Midbrain (tissue), 1 donor: ENCODE results near the gene ART3.

ENCODE experiments used
- DNase-seq: peaks from one replicate; lab custom pipeline; 2025; lab: John Stamatoyannopoulos, UW

ART3 gene

DNA sequence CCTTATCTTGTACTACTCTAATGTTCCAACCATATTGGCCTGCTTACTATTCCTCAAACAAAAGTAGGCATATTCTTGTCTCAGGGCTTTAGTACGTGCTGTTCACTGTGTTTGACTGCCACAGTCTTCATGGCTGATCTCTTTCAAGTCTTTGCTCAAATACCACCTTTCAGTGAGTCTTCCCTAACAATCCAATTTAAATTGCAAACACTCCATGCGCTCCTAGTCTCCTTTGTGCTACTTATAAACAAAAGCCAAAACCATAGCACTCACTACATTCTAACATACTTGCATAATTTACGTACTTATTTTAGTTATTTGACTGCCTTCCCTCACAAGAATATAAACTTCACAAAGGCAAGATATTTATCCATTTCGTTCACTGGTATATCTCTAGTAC is 1.7 kb upstream of the ART3 start:
- DNase-seq = no peak

DNA sequence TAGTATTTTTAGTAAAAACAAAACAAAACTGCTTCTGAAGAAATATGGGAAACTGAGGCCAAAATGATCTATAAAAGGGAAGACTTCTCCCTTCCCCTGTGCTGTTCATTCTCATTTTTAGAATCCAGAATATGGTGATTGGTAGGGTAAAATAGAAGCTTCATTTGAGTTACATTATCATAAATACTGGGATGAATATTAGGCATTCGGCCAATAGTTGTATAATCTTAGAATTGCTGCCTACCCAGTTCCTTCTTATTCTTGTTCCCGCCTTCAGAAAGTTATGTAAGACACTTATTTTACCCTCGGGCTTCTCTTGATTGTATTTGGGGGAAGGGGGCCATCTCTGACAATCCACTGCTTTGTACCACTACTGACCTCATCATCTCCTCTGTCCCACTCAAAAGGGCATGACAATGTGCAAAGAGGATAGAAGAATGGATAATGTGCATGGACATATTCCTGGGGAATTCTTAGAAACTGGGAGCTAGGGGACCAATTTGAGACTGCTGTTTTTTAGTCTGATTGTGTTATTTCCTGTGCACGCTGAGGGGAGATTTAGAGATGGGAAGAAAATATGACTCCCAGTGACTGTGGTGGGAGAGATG is 588 bp downstream of the ART3 start:
- DNase-seq = no peak

DNA sequence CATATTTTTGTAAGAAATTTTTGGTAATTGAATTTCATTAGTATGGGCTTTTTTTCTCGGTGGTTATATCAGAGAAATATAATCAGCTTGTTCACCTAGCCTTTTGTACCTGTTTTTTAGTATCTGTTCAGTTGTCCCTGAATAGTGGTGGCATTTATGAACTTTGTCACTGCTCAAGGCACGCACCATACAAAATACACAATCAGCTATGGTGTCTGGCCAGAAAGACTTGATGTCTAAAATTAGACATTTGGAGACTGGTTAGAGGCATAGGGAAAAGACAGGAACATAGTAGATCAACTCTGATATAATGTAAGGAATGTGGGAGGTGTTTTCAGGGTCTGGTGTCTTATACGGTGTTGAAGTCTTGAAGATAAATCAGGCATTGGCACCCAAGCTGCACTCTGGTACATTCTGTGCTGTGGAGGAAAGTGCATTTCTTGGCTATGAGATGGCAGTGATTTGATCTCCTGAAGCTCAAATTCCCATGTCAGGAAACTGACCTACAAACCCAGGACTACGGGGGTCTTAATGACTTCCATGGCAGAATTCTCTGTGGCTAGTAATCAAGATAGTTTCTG is 3.6 kb downstream of the ART3 start:
- no peak for DNase-seq

DNA sequence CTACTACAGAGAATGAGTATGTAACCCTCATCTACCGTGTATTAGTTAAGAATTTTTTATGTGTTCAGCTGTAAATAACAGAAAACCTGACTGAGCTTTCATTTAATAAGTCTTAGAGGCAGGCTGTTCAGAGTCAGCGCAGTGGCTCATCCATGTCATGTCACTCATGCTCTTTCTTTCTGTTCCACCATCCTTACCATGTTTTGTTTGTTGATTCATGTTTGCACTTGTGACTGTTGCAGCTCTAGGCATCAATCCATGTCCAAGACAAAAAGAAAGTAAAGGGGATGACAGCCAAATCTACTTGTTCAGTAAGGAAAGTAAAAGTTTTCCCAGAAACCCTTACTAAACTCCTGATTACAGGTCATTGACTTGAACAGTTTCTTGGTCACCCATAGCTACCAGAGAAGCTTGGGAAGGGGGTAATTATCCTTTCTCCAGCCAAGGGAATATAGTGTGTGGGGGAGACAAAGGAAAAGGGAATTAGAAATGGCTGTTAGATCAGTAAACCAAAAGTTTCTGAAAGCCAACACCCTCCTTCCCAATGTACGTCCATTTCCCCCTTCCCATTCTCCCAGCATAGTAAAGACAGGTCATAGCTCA is 9.0 kb downstream of the ART3 start:
- DNase-seq = no peak

DNA sequence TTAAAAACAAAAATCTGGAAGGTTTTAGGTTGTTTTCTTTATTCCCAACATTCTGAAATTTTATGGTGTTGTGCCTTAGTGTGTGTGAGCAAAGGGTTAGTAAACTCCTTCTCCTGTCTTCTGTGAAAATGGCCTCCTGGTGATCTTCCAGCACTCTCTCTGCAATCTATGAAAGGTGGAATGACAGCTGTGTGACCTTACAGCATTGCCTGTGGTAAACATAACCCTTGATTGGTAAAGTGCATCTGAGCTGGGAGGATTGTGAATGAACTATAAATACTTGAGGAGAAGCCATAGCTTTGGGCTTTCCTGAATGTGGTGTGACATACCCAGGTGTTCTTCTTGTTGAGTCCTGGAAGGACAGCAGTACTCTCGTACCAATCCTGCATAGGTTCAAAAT is 10.0 kb downstream of the ART3 start:
- DNase-seq = no peak

DNA sequence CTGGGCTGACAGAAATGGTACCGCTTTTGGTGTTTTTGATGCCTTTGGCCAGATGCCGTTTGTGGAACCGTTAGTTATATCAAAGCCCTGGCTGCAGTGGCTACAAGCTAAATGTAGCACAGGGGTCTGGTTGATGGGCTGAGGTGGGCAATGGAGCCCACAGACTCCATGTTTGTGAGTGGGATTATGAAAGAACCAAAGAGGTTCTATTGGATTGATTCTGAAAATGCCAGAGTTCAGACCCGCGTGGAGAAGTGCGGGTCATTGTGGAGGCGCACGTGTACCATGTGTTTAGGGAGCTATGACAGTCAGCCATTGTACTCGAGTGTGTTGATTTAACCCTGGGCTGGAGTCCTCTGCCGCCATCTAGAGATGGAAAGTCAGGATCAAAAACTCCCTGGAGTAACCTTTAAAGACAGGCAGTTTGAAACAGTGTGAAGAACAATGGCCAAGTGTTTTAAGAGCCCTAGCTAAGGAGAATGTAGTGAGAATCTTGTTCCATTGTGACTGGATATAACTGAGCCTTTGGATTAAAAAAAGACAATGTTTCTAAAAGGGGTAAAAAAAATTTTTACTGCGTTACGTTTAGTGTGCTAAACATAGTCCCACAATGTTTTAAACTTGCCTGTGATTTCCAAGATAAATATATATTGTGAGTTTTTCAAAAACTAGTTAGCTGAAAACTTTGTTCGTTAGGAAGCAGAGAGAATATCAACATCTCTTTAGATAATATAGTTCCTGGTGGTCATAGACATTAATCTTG is 12.7 kb downstream of the ART3 start:
- peak; percentile 84 for DNase-seq

DNA sequence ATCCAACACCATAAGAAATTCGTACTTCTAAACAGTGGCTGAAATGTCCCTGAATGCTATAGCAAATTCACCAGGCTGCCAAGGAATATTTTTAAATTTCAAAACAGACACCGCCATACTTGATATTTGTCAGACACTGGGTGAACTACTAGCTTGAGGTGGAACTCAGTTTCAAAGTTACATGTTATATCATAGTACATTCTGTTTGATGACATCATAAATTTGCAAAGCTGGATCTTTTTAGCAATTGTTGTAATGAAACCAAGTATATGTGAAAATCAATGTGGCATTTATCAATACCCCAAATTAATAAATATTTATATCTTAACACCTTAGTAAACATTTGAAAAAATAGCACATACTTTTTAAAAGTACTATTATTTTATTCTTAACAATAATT is 14.2 kb downstream of the ART3 start:
- DNase-seq = no peak

DNA sequence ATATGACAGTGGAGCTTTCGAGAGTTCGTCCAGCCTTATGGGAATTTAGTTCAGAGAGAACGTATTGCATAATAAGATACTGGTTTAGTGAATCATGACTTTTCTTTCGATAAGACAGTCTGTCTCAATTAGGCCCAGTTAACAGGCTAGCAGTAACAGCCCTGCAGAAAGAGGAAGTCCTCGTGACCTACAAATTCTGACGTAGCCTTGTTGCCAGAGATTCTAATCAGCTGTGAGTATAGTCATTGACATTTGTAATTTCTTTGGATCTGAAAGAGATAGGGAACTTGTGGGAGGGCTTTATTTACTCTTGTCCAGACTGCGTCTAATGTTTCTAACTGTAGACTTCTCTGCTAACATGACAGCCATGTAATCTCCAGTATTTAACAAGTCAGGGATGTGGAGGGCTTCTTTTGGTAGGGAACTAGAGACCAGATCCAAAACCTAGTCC is 15.8 kb downstream of the ART3 start:
- no peak for DNase-seq

DNA sequence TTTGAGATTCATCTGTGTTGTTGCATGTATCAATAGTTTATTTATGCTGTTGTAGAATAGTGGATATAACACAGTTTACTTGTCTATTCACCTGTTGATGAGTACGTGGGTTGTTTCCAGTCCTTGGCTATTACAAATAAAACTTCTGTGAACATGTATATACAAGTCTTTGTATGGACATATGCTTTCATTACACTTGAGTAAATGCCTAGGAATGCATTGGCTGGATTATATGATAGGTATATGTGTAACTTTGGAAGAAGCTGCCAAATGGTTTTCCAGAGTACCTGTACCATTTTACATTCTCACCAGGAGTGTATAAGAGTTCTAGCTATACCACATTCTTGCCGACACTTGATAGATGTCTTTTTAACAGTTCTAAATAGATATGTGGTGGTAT is 16.5 kb downstream of the ART3 start:
- DNase-seq = no peak

DNA sequence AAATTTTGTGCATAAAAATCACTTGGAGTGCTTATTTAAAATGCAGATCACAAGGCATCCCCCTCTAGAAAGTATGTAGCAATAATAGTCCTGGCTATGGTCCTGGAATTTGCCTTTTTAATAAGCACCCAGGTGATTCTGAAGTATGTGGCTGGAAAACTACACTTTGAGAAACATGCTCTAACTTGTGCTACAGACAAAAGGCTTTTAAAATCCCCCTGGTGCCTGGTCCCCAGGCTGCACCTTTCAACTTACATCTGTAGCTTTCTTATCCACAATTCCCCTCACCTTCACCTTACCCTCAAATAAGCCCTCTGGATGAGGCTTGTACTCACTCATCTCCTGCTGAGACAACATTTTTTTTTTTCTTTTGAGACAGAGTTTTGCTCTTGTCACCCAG is 21.1 kb downstream of the ART3 start:
- no peak for DNase-seq

DNA sequence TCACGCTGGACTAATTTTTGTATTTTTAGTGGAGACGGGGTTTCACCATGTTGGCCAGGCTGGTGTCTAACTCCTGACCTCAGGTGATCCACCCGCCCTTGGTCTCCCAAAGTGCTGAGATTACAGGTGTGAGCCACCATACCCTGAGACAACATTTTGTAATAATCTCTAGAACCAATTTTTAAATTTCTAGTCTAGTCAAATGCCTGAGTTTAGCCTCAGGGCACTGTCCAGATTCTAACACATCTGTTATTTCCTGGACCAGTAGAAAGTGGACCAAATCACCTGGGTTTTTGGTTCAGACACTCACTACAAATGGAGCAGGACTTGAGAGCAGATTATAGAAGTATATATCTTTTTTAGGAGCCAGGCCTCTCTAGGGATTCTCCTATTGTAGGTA is 21.6 kb downstream of the ART3 start:
- no peak for DNase-seq

DNA sequence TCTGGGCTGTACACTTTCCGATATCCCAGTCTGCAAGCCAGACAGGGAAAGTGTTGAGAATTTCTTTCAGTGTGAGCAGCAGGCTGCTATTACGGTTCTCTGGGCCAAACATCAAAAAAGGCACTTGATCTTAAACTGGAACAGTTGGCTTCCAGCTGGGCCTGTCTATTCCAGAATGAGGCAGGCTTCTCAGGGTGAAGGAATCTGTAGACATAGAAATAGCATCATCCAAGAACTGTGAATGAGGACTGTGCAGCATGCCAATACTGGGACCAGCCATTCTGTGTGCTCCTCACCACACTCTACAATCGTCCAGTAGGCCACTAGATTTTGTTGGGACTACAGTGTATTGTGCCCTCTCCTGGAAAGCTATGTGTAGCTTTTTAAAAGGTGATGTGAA is 31.1 kb downstream of the ART3 start:
- DNase-seq = peak; percentile 50

DNA sequence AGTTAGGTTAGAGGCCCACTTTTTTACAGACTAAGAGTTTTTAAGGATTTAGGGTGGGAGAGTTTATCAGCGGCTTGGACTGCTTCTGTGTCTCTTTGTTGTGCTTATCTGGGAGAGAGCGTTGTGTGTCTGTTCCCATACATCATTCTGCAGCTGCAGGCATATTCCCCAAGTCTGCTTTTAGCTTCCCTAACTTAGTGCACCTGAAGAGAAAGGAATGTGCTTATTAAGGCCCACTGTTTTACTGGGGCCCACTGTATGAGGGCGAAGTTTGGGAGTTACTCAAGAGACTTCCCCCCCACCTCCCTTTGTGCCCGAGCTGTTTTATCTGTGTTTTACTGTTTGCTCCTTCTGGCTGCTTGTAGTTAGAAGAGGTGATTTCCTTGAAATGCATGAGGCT is 31.9 kb downstream of the ART3 start:
- no peak for DNase-seq

DNA sequence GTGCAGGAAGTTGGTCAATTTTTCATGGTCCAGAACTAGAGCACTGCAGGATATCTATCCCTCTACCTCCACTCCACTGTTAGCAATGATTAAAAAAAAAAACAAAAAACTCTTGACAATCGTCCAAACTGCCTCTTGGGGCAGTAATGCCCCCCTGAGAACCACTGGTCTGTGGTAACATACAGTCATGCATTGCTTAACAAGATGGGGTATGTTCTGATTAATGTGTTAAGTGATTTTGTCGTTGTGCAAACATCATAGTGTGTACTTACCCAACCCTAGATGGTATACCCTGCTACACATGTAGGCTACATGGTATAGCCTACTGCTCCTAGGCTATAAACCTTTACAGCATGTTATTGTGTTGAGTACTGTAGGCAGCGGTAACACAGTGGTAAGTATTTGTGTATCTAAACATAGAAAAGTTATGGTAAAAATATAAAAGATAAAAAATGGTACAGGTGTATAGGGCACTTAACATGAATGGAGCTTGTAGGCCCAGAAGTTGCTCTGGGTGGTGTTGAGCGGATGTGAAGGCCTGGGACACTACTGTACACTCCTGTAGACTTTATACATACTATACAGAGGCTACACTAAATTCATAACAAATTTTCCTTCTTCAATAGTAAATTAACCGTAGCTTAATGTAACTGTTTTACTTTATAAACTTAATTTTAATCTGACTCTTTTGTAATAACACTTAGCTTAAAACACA is 34.1 kb downstream of the ART3 start:
- no peak for DNase-seq

DNA sequence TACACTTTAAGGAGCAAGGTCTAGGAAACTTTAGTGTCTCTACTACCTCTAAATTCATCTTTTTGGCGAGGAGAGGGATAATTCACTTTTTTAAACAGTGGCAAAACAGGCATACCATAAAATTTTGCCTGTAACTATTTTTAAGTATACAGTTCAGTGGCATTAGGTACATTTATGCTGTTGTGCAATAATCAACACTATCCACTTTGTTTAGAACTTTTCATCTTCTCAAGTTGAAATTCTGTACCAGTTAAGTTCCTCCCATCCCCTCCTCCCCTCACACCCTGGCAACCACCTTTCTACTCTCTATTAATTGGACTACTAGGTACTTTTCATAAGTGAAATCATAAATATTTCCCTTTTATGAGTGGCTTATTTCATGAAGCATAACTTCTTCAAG is 42.3 kb downstream of the ART3 start:
- no peak for DNase-seq

DNA sequence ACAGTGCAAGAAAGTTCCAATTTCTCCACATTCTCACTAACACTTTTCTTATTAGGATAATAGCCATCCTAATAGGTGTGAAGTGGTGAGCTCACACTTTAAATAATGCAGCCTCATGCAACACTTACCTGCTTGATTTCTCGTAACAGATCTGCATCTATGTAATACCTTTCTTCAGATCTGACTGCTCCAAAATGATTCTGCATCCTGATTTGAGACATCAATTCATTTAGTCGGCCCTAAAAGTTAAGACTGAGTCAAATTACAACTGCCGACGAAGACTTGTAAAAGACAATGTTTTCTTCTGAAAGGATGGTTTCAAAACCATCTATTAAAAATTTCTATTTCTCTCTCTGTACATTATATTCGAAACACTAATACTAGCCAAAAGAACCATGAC is 43.0 kb downstream of the ART3 start:
- DNase-seq = no peak

DNA sequence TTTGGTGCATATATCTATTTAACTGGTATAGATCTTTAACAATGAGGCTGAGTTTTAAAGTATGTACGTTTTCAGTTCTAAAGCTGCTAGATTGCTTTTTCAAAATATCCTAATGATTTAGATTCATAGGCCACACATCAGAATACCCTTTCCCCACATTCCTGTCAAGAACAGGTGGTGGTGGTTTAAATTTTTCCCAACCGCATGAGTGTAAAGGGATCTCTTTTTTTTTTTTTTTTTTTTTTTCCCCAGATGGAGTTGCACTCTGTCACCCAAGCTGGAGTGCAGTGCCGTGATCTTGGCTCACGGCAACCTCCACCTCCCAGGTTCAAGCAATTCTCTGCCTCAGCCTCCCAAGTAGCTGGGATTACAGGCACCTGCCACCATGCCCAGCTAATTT is 45.7 kb downstream of the ART3 start:
- DNase-seq = no peak

DNA sequence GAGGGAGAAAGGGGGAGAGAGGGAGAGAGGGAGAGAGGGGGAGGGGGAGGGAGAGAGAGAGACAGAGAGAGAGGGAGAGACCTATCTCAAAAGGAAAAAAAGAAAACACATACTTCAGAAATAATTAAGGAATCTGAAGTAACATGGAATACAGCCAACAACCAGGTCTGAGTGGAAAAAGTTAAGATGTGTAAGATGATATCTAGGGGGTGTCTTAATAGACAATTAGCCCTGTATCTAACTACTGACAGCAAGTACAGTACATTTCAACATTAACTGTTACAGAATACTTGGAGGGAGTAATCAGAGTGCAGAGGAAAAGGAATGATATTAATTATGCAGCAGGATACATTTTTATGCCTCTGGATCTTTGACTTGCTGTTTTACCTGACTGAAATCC is 51.3 kb downstream of the ART3 start:
- no peak for DNase-seq

DNA sequence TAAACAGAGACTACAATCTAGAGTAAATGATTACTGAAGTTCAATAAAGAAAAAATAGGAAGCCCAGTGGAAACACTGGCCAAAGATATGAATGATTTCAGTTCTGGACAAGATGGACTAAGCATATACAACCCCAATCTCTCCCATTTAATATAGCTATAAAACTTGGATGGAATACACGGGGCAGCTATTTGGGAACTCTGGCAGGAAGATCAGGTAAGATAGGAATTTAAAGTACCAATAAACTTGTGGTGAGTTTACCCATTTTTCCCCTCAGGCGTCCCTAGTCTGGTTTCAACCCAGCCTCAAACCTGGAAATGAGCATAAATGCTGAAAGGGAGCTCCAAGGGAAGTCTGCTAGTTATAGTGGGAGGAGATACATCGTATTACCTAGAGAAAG is 53.2 kb downstream of the ART3 start:
- DNase-seq = no peak

DNA sequence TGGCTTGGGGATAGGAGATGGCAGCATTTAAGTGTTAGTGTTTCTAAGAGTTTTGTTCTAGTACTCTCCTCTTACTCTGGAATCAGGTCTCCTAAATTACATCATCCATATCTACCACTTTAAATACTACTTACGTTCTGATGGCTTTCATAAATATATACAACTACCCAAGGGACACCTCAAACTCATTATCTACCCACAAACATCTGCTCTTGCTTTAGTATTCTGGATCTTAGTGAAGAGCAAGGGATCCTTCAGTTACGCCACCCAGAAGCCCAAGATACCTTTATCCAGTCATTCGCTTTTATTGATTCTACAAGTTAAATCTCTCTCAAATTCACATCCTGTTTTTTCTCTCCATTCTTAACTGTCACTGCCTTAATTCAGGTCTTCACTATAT is 66.7 kb downstream of the ART3 start:
- no peak for DNase-seq

DNA sequence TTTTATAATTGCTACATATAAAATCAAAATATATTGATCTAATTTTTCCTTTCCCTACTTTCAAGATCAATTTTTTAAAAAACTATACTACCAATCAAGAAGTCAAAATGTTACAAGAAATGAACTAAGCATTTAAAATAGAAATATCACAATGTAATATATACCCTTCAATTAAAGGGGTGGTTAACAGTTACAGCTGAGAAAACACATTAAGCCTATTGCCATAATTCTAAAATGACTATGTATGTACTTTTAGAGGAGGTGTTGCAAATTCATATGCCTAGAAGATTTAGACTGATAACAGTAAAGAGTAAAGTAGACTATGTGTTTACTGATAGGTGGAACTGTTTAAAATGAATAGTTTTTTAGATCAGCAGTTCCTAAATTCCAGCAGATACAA is 70.0 kb downstream of the ART3 start:
- DNase-seq = no peak

DNA sequence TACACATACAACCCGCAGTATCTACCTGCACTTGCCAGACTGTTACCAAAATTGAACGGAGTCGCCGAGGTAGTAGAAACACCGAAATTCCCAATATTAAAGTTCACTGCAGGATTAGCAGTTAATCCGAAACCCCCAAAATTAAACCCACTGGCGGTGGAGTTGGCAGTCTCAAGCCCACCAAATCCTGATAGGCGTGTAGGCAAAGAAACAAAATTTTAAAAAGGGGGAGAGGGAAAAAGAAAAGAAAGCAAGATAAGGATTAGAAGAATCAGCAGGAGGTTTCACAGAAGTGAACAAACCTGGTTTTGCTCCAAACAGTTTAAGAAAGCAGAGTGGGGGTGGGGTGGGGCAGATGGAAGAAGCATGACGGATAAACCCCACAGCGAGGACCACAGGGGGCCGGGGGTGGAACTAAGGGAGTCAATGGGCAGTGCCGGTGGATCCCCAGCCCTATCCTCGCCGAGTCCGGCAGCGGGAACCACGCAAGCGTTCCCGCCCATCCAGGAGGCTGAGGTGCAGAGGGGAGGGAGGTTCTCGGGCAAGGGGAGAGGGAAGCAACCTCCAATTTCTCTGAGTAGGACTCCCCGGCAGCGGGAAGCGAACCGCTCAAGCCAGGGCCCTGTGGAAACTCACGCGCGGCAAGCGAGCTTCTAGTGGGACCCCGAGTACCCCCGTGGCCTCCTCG is 73.1 kb downstream of the ART3 start:
- DNase-seq = peak; percentile 26
